DMS 273 (cell line): ENCODE measurements around the gene IGF1R.

Source experiments
- DNase-seq: peaks from one replicate; lab custom pipeline; 2025; ENCODE audit not compliant: unreplicated experiment; lab: John Stamatoyannopoulos, UW

Gene IGF1R

GRCh38 chr15:98703126-98703685, 54.9 kb downstream of the IGF1R start:
- DNase-seq: no peak

- DNase-seq: no peak
These were observed 56.7 kb downstream of the IGF1R start for GRCh38 chr15:98705070-98705469.

GRCh38 chr15:98706387-98706786, 58.0 kb downstream of the IGF1R start:
- no peak for DNase-seq

GRCh38 chr15:98706986-98707385, 58.6 kb downstream of the IGF1R start:
- DNase-seq: no peak

DNA sequence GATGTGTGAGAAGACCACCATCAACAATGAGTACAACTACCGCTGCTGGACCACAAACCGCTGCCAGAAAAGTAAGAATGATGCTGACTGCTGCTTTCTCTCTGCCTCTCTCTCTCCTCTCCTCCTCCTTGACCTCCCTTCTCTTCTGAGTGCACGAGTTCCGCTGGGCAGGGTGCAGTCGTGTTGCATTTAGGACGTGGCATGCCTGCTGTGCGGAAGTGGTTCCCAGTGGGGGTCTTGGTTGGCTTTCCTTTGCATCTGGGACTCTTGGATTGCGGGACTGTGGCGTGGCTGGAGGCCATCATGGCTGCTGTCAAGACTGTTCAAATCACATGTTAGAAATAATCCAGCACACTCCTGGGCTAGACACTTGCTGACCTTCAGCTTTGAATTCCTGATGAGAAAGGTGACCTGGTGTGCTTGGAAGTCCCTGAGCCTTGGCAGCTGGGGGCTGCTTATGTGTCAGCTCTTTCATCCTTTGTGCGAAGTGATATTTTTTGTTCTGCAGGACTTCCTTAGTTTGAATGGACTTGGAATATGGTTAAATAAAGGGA, 59.8 kb downstream of the IGF1R start:
- DNase-seq: no peak

DNA sequence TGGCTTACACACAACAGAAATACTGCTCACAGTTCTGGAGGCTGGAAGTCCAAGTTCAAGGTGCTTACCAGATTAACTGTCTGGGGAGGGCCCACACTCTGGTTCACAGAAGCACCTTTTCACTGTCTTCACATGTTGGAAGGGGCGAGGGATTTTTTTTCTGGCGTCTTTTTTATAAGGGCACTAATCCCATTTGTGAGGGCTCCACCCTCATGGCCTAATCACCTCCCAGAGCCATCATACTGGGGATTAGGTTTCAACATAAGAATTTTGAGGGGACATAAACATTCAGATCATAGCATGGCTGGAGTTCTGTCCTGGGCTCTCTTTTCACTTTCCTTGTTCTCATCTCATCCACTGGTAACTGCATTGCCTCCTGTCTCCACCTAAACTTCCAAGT, 63.5 kb downstream of the IGF1R start:
- no peak for DNase-seq

DNA sequence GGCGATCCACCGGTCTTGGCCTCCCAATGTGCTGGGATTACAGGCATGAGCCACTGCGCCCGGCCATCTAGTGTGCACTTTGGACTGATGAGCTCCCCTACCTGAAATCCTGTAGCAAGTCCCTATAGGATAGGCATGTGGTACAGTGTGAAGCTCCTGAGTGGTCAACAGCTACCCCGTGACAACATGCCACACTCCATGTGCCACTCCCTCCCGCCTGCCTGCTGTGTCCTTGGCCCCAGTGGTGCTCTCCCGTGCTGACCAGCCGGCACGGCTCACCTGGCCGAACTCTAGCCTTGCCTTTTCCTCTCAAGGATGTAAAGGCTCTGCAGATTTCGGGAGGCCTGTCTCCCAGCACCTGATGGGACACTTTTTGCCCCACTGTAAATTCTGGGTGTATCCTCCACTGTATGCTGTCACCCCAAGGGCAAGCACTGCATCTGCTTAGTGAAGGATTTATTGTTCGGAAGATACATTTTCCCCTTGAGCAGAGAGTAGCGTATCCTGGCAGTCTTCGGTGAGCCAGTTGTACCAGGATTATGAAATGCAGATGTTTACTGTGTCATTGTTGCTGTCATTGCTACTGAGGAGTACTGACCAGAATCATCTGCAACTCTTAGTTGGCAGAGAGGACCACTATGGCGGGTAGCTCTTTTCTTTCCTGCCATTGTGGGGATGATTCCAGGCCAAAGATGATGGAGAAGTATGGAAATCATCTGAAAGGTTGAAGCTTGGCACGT, 64.7 kb downstream of the IGF1R start:
- DNase-seq: no peak

- DNase-seq: no peak
These were observed 65.3 kb downstream of the IGF1R start for GRCh38 chr15:98713585-98714001.

- no peak for DNase-seq
These were observed 66.6 kb downstream of the IGF1R start for GRCh38 chr15:98714922-98715321.

- DNase-seq: no peak
These were observed 67.1 kb downstream of the IGF1R start for GRCh38 chr15:98715401-98715800.

- no peak for DNase-seq
These were observed 67.6 kb downstream of the IGF1R start for GRCh38 chr15:98715890-98716443.

- DNase-seq: no peak
These were observed 69.0 kb downstream of the IGF1R start for GRCh38 chr15:98717371-98717770.

- no peak for DNase-seq
These were observed 69.6 kb downstream of the IGF1R start for GRCh38 chr15:98717942-98718341.

GRCh38 chr15:98718426-98719136, 70.2 kb downstream of the IGF1R start:
- no peak for DNase-seq

- no peak for DNase-seq
These were observed 70.9 kb downstream of the IGF1R start for GRCh38 chr15:98719137-98719740.

- DNase-seq: no peak
These were observed 71.7 kb downstream of the IGF1R start for GRCh38 chr15:98720031-98720430.

- DNase-seq: no peak
These were observed 72.5 kb downstream of the IGF1R start for GRCh38 chr15:98720577-98721565.

DNA sequence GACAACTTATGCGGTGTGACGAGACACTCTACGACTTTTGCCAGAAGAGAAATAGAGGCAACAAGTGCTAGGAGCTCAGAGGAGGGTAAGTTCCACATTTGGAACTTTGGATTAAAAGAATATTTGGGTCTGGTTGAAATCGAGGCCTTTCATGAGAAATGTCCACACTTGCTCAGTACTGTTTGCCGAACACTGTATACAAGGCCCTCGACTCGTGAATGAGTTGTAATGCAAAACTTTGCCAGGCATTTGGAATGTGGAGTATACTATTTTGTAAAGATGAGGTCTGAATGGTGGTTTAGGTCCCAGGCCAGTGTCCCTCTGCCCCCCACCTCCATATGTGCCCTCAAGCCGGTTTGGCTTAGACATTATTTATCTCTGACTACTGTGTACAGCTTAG, 73.9 kb downstream of the IGF1R start:
- no peak for DNase-seq

GRCh38 chr15:98722645-98723044, 74.3 kb downstream of the IGF1R start:
- no peak for DNase-seq

DNA sequence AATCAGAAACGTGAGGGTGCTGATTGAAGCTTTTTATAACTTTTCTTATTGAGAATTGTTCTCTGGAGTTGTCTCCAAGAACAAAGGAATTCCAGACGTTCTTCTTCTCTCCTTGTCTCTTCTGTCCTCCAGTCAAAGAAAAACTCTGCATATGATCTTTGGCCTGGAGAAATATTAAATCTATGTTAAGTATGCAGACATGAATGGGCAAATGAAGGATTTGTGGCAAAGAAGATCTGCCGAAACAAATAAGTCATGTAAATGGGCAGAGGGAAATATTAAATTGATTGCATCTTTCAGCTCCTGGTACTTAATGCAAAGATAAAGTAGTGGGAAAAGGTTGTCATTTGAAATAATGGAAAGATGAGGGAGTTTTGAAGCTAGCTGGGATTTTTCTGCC, 74.9 kb downstream of the IGF1R start:
- DNase-seq: no peak
